GM20000 (cell line): ENCODE data around the gene UCP1.
A peak's percentile ranks its signal among the peaks of the same experiment; 100 is the strongest.

Experiments used
- DNase-seq: peaks from one replicate; pipeline ENCODE4 v3.0.0; 2012; ENCODE audit warnings: low spot score
- TF ChIP-seq, protein P1 (sequence below): IDR thresholded peaks from 2 replicates; pipeline ENCODE4 v1.5.1; 2012; ENCODE audit warnings: mild to moderate bottlenecking, control low read depth; ENCODE audit errors: extremely low read depth, missing control alignments

The UCP1 gene, protein sequence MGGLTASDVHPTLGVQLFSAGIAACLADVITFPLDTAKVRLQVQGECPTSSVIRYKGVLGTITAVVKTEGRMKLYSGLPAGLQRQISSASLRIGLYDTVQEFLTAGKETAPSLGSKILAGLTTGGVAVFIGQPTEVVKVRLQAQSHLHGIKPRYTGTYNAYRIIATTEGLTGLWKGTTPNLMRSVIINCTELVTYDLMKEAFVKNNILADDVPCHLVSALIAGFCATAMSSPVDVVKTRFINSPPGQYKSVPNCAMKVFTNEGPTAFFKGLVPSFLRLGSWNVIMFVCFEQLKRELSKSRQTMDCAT

DNA sequence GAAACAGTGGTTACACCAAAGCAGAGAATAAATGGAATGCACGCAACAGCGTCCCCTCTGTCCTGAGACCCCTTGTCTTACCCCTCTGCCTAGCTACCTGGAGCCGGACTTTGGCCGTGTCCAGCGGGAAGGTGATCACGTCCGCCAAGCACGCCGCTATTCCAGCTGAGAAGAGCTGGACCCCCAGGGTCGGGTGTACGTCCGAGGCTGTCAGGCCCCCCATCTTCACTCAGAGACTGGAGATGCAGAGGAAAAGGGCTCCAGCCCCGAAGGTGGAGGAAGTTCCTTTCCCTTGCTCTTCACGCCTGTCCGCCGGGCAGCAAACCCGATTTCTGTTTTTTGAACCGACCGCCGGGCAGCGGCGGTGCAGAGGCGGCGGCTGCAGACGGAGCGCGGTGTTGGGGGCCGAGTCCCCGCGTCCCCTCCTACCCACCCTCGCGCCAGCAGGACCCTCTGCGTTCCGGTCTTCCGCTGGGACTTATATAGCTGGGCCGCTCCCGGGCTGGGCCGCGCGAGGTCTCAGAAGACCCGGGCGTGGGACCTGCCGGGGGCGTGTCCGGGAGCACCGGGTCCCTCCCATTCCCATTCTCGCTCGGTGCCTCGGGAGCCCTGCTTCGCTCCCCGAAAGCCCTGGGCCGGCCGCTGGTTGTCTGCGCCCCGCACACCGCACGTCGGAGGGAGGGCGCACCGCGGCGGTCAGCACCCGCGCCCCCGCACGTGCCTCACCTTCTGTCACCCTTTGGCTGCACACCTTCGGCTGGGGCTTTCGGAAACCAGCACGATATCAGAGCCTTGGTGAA is at the start of gene UCP1:
TSS of gene UCP1 (minus strand) at position 455 of the 800 bp plus-strand sequence. CDS start at position 223, 232 bp downstream.
- peak; percentile 50 for DNase-seq
- TF ChIP-seq, protein P1, sequence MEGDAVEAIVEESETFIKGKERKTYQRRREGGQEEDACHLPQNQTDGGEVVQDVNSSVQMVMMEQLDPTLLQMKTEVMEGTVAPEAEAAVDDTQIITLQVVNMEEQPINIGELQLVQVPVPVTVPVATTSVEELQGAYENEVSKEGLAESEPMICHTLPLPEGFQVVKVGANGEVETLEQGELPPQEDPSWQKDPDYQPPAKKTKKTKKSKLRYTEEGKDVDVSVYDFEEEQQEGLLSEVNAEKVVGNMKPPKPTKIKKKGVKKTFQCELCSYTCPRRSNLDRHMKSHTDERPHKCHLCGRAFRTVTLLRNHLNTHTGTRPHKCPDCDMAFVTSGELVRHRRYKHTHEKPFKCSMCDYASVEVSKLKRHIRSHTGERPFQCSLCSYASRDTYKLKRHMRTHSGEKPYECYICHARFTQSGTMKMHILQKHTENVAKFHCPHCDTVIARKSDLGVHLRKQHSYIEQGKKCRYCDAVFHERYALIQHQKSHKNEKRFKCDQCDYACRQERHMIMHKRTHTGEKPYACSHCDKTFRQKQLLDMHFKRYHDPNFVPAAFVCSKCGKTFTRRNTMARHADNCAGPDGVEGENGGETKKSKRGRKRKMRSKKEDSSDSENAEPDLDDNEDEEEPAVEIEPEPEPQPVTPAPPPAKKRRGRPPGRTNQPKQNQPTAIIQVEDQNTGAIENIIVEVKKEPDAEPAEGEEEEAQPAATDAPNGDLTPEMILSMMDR, result no peak

DNA sequence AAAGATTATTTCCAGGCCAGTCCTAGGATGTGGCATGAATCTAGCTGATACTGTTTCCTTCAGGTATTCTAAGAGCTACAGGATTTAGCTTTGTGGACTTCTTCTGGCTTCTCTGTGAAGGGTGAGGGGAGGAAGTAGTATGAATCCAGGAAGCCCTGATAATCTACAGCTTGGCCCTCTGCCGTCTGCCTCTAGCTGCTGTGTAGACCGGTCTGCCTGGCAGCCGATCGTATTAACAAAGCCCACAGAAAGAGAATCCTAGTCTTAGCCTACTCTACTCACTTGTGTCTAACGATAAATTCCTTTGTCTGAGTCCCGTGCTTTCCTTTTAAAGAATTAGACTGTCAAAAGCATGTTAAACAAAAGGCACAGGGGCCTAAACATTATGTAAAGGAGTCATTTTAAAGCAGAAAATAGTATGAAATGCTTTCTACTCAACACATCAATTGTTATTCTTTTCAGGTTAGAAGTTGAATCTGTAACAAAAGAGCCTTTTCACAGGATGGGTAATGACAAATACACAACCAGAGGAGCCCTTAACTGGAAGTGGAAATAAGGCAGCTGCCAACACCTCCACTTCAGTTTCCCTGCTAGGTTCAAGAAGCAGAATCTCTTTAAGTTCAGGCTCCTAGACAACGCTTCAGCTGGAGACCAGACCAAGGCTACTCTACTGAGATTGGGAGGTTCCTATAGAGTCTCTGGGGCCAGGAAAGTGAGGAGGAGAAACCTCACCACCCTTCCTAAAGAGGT is 48.9 kb upstream of the UCP1 start:
- TF ChIP-seq, protein P1, result no peak
- no peak for DNase-seq

DNA sequence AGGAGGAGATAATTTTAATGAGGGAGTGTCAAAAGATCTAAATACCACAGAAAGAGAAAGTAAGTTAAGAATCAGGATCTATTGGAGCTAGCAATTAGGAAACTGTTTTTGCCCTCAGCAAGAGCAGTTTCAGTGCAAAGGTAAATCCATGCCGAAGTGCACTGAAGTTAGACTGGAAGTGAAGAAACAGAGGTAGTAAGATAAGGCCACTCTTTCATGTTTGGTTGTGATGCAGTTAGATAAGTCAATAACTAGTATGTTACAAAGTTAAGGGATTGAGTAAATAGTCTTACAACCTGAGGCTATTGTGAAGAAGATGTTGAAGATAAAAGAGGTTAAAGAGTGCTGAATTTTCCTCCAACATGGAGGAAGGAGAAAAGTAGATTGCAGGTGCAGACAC is 46.7 kb upstream of the UCP1 start:
- TF ChIP-seq, protein P1, result no peak
- DNase-seq, result no peak

DNA sequence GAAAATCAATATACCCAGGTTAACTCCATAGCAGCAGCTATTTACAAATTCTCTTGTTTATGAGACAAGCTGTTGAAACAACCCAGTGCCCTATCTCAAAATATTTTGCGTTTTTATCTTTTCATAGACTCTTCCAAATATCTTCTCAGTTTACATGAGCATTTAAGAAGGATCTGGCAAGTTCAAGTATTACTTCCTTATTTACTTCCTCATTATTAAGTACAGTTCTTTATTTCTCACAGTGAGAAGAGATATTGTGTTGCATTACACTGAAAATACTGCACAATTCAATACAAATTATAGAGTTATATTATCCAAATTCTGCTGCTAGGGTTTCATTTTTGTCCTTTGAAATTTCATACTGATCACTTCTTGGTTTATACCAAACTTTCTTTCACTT is 43.6 kb upstream of the UCP1 start:
- no peak for DNase-seq
- TF ChIP-seq, protein P1, result no peak

DNA sequence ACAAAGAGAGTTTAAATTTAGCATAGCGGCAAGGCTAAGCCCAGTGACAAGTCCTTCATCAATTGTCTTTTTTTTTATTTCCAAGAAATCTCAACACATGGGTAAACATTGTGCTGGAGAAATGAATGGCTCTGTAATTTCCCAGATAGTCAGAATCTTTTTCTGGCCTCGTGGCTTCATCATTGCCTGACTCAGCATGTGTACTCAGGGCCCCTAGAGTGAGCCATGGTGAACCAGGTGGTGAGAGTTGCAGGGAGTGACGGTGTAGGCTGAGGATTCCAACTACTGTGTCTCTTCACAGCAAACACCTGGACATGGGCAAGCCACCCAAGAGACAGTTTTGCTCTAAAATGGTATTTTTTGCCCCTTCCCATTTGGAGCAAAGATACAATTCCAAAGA is 43.1 kb upstream of the UCP1 start:
- DNase-seq, result no peak
- TF ChIP-seq, protein P1, result no peak

DNA sequence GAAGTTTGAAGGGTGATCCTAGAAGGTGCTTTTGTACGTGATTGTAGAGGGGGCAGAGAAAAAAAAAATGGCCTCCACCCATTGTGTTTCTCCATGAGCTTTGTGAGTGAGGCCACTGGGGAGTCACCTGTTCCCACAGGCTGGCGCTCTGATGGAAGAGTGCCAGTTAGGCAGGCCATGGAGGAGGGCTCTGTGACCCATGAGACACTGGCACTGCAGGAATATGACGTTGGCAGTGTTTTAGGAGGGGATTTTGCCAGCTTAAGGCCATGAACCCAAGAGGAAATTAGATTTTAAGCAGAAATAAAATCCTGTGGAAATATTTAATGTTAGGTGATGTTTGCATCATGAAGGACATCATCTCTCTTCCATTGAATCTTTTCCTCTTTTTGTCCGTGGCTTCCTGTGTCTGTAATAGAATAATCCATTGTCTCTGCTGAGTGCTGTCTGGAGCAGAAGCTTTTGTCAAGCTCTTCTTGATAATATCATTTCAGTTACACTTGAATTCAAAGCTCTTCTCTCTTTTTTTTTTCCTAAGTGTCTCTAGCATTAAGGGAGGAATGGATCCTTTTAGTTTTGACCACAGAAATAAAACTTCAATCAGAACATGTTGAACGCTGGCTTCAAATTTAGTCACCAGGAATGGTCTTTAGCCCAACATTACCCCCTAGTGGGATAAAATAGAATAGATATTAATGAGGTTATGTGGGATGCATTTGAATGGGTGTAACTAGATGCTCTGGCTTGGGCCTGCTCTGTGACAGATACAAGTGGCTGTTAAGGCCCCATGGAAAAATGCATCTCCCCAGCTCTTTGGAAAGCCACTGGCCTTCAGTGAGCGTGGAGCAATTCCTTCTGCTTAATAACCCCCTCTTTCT is 41.0 kb upstream of the UCP1 start:
- TF ChIP-seq, protein P1, result peak; percentile 21
- peak; percentile 70 for DNase-seq
